ENCODE data around the gene CSF2RB.

Gene CSF2RB

GRCh38 chr22:36930041-36930935, 16.9 kb downstream of the CSF2RB start:
- TF ChIP-seq CTCF (conservative IDR thresholded peaks at IDR 0.05) (no peak), ZFX (IDR thresholded peaks at IDR 0.05) (no peak)
- H3K27ac ChIP-seq, result no peak overlapping the region

- TF ChIP-seq CTCF (conservative IDR thresholded peaks at IDR 0.05) (no peak), ZFX (IDR thresholded peaks at IDR 0.05) (no peak)
- H3K27ac ChIP-seq, result no peak overlapping the region
These were observed 18.0 kb downstream of the CSF2RB start for GRCh38 chr22:36931446-36931845.

DNA sequence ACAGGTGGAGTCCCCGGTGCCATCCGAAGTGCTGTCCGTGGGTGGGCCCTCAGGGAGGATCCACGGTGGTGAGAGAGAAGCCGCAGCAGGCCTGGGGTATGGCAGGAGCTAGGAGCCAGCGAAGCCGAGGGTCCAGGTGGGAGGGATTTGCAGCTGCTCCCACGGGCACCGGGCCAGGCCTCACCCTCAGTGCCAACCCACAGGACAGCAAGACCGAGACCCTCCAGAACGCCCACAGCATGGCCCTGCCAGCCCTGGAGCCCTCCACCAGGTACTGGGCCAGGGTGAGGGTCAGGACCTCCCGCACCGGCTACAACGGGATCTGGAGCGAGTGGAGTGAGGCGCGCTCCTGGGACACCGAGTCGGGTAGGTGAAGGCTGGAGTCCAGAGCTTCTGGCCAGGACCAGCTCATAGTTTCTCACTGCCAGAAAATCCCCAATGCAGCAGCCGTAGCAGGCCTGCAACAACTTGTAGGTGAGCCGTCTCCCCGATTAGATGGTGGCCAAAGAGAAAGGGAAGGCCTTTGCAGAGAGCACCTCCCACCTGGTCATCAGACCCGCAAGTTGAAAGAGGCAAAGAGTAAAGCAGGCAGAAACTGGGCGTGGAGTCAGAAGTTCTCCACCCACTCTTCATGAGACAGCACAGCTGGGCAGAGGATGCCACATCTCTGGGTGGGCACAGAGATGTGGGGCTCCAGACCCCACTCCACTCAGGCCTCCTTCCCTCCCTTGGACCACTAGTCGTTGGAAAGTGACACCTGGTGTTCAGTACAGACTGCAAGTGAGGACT, 20.4 kb downstream of the CSF2RB start:
- TF ChIP-seq CTCF (conservative IDR thresholded peaks at IDR 0.05), result no peak
- no peak for TF ChIP-seq ZFX (IDR thresholded peaks at IDR 0.05)

DNA sequence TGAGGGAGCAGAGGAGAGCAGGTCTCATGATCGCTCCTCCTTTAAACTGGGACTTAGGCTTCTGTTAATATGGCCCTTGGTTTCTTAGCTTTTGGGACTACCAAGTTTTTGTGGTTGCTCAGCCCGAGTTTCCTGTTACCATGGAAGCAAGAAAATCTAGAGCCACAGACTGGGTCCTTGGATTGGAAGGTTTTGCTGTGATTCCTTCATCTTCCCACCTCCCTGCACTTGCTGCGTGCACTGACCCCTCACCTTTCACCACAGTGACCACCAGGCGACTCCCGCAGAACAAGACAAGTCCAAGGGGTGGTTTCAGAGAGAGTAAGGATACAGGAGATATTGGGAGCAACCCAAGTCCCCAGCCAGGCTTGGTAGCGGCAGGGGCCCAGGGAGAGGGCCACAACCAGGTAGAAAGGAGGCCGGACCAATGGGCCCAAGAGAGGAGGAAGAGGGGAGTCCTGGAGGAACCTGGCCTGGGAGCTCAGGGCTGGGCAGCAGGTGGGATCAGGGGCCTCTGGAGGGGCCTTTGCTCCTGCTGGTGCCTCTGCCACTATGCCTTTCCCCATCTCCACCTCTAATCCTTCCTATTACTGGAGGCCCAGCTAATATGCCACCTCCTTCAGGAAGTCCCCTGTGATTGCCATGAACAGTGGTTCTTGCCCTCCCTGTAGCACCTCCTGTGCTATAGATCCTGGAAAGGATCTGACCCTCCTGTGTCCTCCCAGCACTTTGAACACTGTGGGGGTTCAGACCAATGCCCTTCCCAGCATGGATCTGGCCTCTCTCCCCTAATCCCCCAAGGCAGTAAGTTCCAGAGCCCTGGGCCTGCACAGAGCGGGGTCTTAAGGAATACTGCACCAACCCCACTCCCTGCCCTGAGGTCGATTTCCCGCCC, 21.2 kb downstream of the CSF2RB start:
- H3K27ac ChIP-seq, result no peak overlapping the region
- TF ChIP-seq ZFX (IDR thresholded peaks at IDR 0.05), result no peak
- TF ChIP-seq CTCF (conservative IDR thresholded peaks at IDR 0.05), result no peak

More for the DNA sequence above, 20.4 kb downstream of the CSF2RB start:
- H3K27ac ChIP-seq, result no peak overlapping the region

DNA sequence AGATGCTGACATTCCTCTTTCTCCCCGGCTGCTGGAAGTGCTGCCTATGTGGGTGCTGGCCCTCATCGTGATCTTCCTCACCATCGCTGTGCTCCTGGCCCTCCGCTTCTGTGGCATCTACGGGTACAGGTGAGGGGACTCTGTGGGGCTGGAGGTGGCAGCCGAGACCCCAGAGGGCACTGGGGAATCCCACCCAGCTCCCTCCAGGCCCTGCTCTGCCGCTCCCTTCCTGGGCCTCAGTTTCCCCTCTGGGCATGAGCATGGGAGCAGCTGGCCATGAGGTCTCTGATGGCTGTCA, 21.8 kb downstream of the CSF2RB start:
- TF ChIP-seq ZFX (IDR thresholded peaks at IDR 0.05) (no peak), CTCF (conservative IDR thresholded peaks at IDR 0.05) (no peak)
- no peak overlapping the region for H3K27ac ChIP-seq

GRCh38 chr22:36935694-36936093, 22.3 kb downstream of the CSF2RB start:
- H3K27ac ChIP-seq, result no peak overlapping the region
- TF ChIP-seq CTCF (conservative IDR thresholded peaks at IDR 0.05), result no peak
